GM23338 (cell line): Measurements from ENCODE around the gene HES3. TPM values are rescaled to one million over a fixed set of nuclear protein-coding genes. Genes with fewer than 3 reads are reported as not detected.

ENCODE experiments used
- ATAC-seq: fragments of 200-7000 bp; cut with Tn5 transposase; 3 replicates; pipeline ENCODE4 v1.9.1; 2020
- DNase-seq: peaks from one replicate; pipeline ENCODE4 v3.0.0-alpha.2; 2015; ENCODE audit warnings: low spot score
- H2AFZ ChIP-seq: fragments of 200-600 bp; sonication (generic); 2 replicates; pipeline ENCODE4 v1.8.0; 2016; ENCODE audit warnings: antibody characterized with exemption, mild to moderate bottlenecking, moderate library complexity
- H3F3A ChIP-seq: fragments of 200-600 bp; sonication (generic); replicated peaks from 2 replicates; pipeline ENCODE4 v1.8.0; 2017; ENCODE audit warnings: antibody characterized with exemption, mixed run types, low read depth
- H3K27ac ChIP-seq: fragments of 200-600 bp; sonication (generic); 2 replicates; pipeline ENCODE4 v1.6.1; 2016; ENCODE audit warnings: low read depth
- H3K27me3 ChIP-seq: fragments of 200-600 bp; sonication (generic); 2 replicates; pipeline ENCODE4 v1.8.0; 2016; ENCODE audit warnings: mild to moderate bottlenecking, mixed run types, moderate library complexity; ENCODE audit not compliant: insufficient read depth
- H3K36me3 ChIP-seq: fragments of 200-600 bp; sonication (generic); 2 replicates; pipeline ENCODE4 v1.8.0; 2016; ENCODE audit warnings: mild to moderate bottlenecking; ENCODE audit not compliant: insufficient read depth
- H3K4me1 ChIP-seq: fragments of 200-600 bp; sonication (generic); 2 replicates; pipeline ENCODE4 v1.8.0; 2016; ENCODE audit warnings: mild to moderate bottlenecking, moderate library complexity; ENCODE audit not compliant: insufficient read depth
- H3K4me2 ChIP-seq: fragments of 200-600 bp; sonication (generic); 2 replicates; pipeline ENCODE4 v1.7.1; 2017; ENCODE audit warnings: mixed run types
- H3K4me3 ChIP-seq: fragments of 200-600 bp; sonication (generic); 2 replicates; pipeline ENCODE4 v1.6.1; 2016; ENCODE audit warnings: mixed run types
- H3K79me2 ChIP-seq: fragments of 200-600 bp; sonication (generic); replicated peaks from 2 replicates; pipeline ENCODE4 v1.8.0; 2017; ENCODE audit warnings: mild to moderate bottlenecking; ENCODE audit not compliant: insufficient read depth
- H3K9me2 ChIP-seq: fragments of 200-600 bp; sonication (generic); 2 replicates; pipeline ENCODE4 v1.8.0; 2017; ENCODE audit not compliant: insufficient read depth
- H4K20me1 ChIP-seq: fragments of 200-600 bp; sonication (generic); replicated peaks from 2 replicates; pipeline ENCODE4 v1.8.0; 2017; ENCODE audit warnings: mild to moderate bottlenecking; ENCODE audit not compliant: insufficient read depth
- H3K27ac Mint-ChIP-seq: 2 replicates; pipeline ENCODE4 v1.8.0; 2020; ENCODE audit warnings: inconsistent platforms, mild to moderate bottlenecking, moderate library complexity, mixed read lengths
- H3K27me3 Mint-ChIP-seq: 3 replicates; pipeline ENCODE4 v1.8.0; 2022; ENCODE audit warnings: low read depth, mild to moderate bottlenecking, moderate library complexity, mixed read lengths, inconsistent platforms; ENCODE audit not compliant: insufficient read depth, poor library complexity
- H3K36me3 Mint-ChIP-seq: 3 replicates; pipeline ENCODE4 v1.8.0; 2021; ENCODE audit warnings: low read depth, mild to moderate bottlenecking, inconsistent platforms, moderate library complexity, mixed read lengths
- H3K4me1 Mint-ChIP-seq: 3 replicates; pipeline ENCODE4 v1.8.0; 2020; ENCODE audit warnings: mild to moderate bottlenecking, inconsistent platforms, mixed read lengths
- H3K4me3 Mint-ChIP-seq: 3 replicates; pipeline ENCODE4 v1.8.0; 2021; ENCODE audit warnings: moderate library complexity, mild to moderate bottlenecking, inconsistent platforms, mixed read lengths
- H3K9me3 Mint-ChIP-seq: 3 replicates; pipeline ENCODE4 v1.8.0; 2020; ENCODE audit warnings: moderate library complexity, mild to moderate bottlenecking, inconsistent platforms, mixed read lengths
- EZH2 ChIP-seq: fragments of 200-600 bp; sonication (generic); IDR thresholded peaks from one replicate; pipeline ENCODE4 v1.8.0; 2017; ENCODE audit warnings: antibody characterized with exemption, mild to moderate bottlenecking, low read depth; ENCODE audit not compliant: unreplicated experiment
- JUNB ChIP-seq: IDR thresholded peaks from one replicate; pipeline ENCODE4 v1.6.1; 2016; ENCODE audit warnings: antibody characterized with exemption; ENCODE audit not compliant: unreplicated experiment
- NANOG ChIP-seq: IDR thresholded peaks from 2 replicates; pipeline ENCODE4 v1.6.1; 2016; ENCODE audit warnings: antibody characterized with exemption, borderline replicate concordance
- REST ChIP-seq: IDR thresholded peaks from one replicate; pipeline ENCODE4 v1.6.1; 2018; ENCODE audit warnings: antibody characterized with exemption; ENCODE audit not compliant: unreplicated experiment
- ZNF114 ChIP-seq: fragments of 250-450 bp; sonication (Bioruptor Pico); IDR thresholded peaks from 2 replicates; pipeline ENCODE4 v1.5.0; 2020; ENCODE audit warnings: mild to moderate bottlenecking, moderate library complexity
- ZNF331 ChIP-seq: fragments of 250-450 bp; sonication (Bioruptor Pico); IDR thresholded peaks from 2 replicates; pipeline ENCODE4 v1.5.0; 2020; ENCODE audit warnings: low read depth, mild to moderate bottlenecking, moderate library complexity
- ZNF462 ChIP-seq: fragments of 250-450 bp; sonication (Bioruptor Pico); IDR thresholded peaks from 2 replicates; pipeline ENCODE4 v1.5.0; 2020; ENCODE audit warnings: mild to moderate bottlenecking, moderate library complexity
- polyA plus RNA-seq: library from polyadenylated mRNA; unstranded; fragments of >200 nt; fragmentation: Nextera tagmentation; extraction: Ambion mirVana; gene quantifications from 2 replicates; pipeline ENCODE4 v1.2.1, GENCODE V29; 2016
- total RNA-seq: library from RNA; depleted of rRNA; stranded (reverse); fragments of >200 nt; shearing (Covaris generic); gene quantifications from 2 replicates; pipeline ENCODE4 v1.2.3, GENCODE V29; 2014

HES3 gene
- total and polyA plus RNA-seq, 2 experiments from 2014 or later = 7.1 to 50.4 TPM

- TF ChIP-seq ZNF462 (CRISPR knock-in tag) = no peak
Measured at GRCh38 chr1:6200188-6200809, 43.7 kb upstream of the HES3 start (continued).

- DNase-seq (no peak), ATAC-seq (no peak)
- Histone ChIP-seq H3K4me2 (no peak overlapping the region), H3F3A (peaks cover 19% of the 10 kb centered on the region), H3K27me3 (peaks cover 20% of the 10 kb centered on the region), H4K20me1 (peaks cover 13% of the 10 kb centered on the region), H3K9me2 (no peaks in the 10 kb centered on the region), H3K27ac (no peak overlapping the region), H3K79me2 (peaks cover 21% of the 10 kb centered on the region), H2AFZ (no peak overlapping the region), H3K4me3 (no peak overlapping the region), H3K36me3 (peaks cover 11% of the 10 kb centered on the region), H3K4me1 (peaks cover 29% of the 10 kb centered on the region)
- H3K4me3 Mint-ChIP-seq = no peak overlapping the region
- no peak overlapping the region for H3K27ac Mint-ChIP-seq
- H3K36me3 Mint-ChIP-seq = peaks cover 15% of the 10 kb centered on the region
- peaks cover 32% of the 10 kb centered on the region for H3K27me3 Mint-ChIP-seq
- H3K9me3 Mint-ChIP-seq = no peaks in the 10 kb centered on the region
- peaks cover 34% of the 10 kb centered on the region for H3K4me1 Mint-ChIP-seq
- TF ChIP-seq ZNF331 (CRISPR knock-in tag) (no peak), NANOG (no peak), JUNB (no peak), REST (no peak), ZNF114 (CRISPR knock-in tag) (no peak), EZH2 (no peak)
Measured at GRCh38 chr1:6202256-6202655, 41.7 kb upstream of the HES3 start.
